HG03097 (cell line): ENCODE data around the gene CAMTA2.

ENCODE experiments used
- ATAC-seq: cut with Tn5 transposase; IDR thresholded peaks from one replicate; pipeline ENCODE4 v1.9.1; 2021; ENCODE audit not compliant: unreplicated experiment, low FRiP score

Gene CAMTA2

DNA sequence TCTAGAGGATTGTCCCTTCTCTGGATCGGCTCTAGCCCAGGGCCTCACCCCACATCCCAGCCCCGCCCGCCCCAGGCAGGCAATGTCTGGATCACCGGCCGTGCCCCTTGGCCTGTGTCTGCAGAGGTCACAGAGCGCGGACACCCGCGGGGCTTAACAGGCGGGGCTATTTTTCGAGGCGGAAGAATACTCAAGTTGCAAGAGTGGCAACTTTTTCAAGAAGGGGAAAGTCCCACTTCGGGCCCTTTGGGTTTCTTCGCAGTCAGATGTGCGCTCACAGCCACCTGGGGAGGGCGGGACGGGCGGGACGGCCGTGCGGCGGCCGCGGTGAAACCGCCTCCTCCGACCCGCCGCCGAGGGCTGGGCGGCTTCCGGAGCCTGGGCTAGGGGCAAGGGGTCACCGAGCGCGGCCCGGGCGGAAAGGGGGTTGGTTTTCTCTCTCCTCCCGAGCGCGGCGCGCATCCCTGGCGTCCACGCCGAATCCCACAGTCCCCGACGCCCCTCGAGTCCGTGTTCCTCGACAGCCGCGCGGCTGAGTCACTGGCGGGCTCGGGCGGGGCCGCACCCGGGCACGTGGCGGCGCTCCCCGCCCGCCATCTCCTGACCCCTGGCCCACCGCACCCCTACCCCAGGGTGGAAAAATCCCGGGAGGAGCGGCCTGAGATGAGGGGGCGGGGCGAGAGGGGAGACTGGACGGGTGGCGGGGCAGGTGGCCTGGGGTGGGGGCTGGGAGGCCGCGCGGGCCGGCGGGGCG, 38.0 kb downstream of the CAMTA2 start:
- peak; percentile 27 for ATAC-seq

- ATAC-seq = peak; percentile 35
Measured at GRCh38 chr17:4948931-4949320, 38.5 kb downstream of the CAMTA2 start.

- ATAC-seq = peak; percentile 8
Measured at GRCh38 chr17:4948166-4948930, 39.1 kb downstream of the CAMTA2 start, which contains the start of gene PFN1. PFN1 (minus strand) TSS chr17:4948530; CDS start chr17:4948394, 136 bp downstream.

DNA sequence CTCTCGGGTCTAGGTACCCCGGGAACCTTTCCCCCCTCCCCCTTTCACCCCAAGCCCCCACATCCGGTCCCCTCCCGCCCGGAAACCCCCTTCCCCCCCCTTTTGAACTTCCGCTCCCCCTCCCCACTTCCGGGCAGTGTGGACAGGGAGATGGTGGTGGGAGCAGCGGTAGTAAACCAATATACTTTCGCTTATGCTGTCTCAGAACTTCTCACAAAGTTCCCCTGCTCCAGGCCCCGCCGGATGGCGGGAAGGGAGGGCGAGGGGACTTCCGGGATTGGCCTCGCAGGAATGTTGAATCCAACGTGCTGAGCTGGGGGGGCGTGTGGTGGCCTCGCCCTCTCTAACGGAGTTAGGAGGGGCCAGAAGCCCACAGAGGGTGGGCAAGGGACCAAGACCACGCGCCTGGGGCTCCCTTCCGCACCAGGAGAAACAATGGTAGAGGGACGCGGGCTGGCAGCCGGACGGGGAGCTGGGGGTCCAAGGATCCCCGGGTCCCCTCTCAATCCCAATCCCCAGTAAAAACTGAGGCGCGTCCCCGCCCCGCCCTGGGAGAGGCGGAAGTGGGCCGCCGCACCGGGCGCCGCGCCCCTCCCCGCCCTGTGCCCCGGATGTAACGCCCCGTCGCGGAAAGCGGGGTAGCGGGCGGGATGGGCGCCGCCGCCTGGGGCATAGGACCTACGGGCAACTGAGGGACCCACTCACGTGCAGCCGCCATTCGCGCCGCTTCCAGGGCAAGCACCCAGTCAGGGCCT, 39.9 kb downstream of the CAMTA2 start:
- ATAC-seq = no peak

DNA sequence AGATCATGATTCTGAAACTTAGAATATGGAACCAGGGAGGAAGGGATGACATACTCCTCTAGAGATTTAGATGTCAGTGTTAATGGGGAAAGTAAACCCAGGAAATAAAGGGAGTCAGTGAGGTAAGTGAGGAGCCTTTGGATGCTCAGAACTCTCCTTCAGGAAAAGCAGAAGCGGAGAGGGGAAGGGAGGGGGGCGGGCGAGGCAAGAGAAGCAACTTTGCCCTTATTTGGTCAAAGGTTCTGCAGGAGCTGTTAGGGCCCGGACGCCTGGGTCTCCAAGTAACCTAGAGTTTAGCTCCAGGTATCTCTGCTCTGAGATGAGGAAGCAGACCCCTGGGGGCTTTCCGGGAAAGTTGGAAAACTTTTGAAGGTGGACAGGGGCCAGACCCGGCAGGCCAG, 40.5 kb downstream of the CAMTA2 start:
- ATAC-seq = no peak

- ATAC-seq = no peak
Measured at GRCh38 chr17:4946312-4946976, 41.0 kb downstream of the CAMTA2 start.

DNA sequence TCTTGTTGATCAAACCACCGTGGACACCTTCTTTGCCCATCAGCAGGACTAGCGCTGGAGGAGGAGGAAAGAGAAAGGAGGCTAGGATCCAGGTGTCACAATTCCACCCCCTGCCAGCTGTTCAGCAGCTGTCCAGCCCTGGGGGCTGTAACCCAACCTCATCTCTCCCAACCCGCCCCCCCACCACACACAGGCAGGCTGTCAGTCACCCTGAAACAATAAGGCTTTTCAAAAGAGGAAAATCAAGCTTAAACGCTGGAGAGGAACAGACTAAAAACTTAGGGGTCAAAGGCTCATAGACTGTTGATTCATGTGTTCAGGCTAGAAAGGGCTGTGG, 41.6 kb downstream of the CAMTA2 start:
- no peak for ATAC-seq

DNA sequence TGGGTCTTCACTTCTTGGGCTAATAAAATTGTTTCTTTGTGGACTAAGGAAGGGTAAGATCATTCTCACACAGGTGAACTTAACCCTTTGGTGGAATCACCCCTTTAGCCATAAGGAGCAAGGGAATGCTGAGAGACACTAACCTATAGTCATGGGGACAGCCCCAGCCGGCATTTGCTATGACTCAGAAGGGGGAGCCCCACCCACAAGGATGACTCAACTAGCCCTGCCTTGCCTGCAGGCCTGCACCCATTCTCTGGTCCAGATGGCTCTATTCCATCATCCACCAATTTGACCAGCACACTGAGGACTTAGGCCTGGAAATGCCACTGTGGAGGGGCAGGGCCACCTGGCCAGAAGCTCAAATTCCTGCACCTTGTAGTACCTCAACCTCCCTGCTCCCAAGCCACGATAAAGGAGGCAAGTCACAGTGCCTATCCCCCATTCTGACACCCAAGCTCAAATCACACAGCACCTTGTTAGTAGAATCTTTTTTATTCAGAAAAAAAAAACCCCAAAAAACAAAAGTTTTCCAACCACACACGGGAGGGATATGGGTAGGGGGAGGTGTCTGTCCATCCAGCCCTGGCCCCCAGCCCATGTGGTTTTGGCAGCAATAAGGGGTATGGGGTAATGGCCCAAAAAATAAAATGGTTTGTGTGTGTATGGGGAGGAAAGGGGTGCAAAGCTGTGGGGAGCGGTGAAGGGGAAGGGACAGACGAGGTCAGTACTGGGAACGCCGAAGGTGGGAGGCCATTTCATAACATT, 42.1 kb downstream of the CAMTA2 start:
- no peak for ATAC-seq

DNA sequence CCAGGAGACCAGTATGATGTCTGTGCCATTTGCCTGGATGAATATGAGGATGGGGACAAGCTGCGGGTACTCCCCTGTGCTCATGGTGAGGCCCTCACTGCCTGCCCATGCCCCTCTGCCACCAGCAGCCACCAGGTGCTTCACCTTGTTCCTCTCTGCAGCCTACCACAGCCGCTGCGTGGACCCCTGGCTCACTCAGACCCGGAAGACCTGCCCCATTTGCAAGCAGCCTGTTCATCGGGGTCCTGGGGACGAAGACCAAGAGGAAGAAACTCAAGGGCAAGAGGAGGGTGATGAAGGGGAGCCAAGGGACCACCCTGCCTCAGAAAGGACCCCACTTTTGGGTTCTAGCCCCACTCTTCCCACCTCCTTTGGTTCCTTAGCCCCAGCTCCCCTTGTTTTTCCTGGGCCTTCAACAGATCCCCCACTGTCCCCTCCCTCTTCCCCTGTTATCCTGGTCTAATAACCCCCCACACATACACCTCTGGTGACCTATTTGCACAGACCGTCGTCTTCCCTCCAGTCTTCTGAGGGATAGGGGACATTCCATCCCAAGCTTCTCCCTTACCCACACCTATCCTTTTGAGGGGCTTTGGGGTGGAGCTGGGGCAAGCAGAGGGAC, 42.8 kb downstream of the CAMTA2 start:
- no peak for ATAC-seq

GRCh38 chr17:4944163-4944553, 43.3 kb downstream of the CAMTA2 start:
- no peak for ATAC-seq

DNA sequence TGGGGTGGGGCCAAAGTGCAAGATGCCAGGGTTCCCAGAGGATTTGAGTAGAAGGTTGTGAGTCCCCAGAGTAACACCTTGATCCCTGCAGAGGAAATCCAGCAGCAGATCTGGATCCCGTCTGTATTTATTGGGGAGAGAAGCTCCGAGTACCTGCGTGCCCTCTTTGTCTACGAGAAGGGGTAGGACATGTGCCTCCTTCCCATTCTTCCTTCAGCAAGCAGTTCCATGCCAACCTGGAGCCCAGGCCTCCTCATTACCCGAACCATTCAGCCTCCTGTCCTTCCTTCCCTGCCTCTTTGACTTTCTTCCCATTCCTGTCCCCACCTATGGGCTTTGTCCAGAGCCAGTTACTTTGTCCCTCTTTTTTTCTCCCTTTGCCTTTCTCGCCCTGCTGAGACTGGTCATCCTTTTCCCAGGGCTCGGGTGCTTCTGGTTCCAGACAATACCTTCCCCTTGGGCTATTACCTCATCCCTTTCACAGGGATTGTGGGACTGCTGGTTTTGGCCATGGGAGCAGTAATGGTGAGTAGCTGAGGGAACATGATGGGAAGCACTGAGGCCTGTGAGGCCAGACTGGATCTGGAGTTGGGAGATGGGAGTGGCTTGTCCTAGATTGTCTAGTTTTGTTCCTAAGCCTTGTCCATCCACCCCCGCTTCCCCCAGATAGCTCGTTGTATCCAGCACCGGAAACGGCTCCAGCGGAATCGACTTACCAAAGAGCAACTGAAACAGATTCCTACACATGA, 44.5 kb downstream of the CAMTA2 start:
- ATAC-seq = no peak

DNA sequence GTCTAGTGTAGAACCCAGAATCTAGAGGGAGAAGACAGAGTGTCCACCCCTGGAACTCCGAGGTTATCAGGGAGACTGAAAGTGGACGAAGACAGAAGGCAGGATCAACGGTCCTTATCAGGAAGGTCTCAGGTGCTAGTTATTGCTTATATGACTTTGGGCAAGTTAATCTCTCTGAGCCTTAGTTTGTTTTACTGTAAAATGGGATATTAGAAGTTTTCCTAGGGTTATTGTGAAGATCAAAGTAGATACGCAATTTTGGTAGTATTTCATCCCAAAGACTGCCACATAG, 46.2 kb downstream of the CAMTA2 start:
- ATAC-seq = no peak

- ATAC-seq = no peak
Measured at GRCh38 chr17:4940555-4941318, 46.7 kb downstream of the CAMTA2 start.

GRCh38 chr17:4939796-4940554, 47.5 kb downstream of the CAMTA2 start, which contains the start of the genes RNF167 and SLC25A11:
RNF167 (plus strand) TSS chr17:4940268; CDS start chr17:4940910, 642 bp downstream.
SLC25A11 (minus strand) TSS chr17:4940046; CDS start chr17:4939910, 136 bp downstream.
- peak; percentile 66 for ATAC-seq

DNA sequence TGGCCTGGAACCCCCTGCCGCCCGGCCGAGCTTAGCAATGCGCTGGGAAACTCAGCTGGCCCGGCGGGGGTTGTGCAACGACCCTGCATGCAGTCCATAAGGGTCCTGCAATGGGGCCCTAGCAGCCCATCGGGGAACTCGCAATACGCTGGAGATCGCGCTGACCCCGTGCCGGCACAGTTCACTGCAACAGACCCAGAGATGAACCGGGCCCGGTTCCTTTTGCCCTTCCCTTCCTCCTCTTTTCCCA, 48.0 kb downstream of the CAMTA2 start:
- peak; percentile 9 for ATAC-seq

DNA sequence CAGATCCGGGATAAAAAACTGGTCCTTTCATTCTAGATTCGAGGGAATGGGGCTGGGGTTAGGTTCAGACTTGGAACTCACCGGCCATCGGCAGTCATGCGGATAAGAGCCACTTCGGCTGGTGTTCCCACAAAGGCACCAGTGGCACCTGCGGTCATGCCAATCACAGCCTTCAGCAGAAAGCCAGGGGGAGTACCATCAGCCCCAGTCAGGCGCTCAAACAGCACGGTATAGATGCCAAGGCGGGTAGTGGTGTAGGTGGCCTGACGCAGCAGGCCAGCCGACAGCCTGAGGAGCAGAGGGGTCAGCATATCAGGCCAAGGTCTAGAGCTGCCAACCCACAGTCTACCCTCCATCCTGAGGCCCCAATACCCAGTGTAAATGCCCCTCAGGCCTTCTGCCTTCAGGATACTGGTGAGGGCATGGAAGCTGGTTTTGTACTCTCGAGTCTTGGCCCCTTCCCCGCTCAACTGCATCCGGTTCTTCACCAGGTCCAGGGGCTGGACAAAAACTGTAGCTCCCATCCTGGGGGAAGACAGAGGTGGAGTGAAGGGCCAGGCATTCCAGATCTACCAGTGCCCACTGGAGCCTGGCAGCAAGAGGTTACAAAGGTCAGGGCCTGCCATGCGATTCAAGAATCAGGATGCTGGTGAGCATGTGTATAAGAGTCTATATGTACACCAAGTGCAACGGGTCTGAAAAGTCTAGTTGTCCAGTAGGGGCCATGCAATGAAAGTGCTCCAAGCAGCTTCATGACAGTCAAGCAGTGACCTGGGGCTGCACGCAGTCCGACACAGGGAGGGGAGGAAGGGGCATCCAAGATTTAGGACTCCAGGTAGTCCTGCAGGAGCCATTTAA, 48.6 kb downstream of the CAMTA2 start:
- ATAC-seq = no peak

- no peak for ATAC-seq
Measured at GRCh38 chr17:4938069-4938491, 49.4 kb downstream of the CAMTA2 start.
